Measurements from ENCODE around the gene HK2. TPM values are rescaled to one million over a fixed set of nuclear protein-coding genes. Genes with fewer than 3 reads are reported as not detected.

HK2 gene
- total RNA-seq, 1 donor from 2014 or later, result 46.7 TPM

DNA sequence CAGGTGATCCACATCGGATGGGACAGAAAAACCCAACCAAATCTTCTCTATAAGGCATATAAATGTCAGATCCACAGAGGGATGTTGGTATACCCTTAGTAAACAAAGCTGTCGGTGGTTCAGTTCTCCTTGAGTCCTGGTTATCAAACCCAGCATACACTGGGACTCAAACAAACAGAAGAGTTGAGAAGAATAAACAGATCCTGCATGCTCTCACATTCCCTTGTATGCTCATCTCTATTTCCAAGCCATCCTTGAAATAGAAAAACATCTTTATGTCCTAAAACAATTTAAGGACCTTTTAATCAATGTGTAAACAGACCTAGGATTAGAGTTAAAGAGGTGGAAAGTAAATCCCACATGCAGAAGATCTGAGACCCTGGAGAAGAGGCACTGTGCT, 19.8 kb upstream of the HK2 start:
- Mint-ChIP-seq H3K36me3 (ENCODE audit: low read depth, unreplicated experiment) (no peaks in the 10 kb centered on the region), H3K27ac (ENCODE audit: unreplicated experiment) (no peak overlapping the region), H3K9me3 (ENCODE audit: unreplicated experiment) (no peaks in the 10 kb centered on the region), H3K27me3 (ENCODE audit: low read depth, unreplicated experiment) (peaks cover 14% of the 10 kb centered on the region), H3K4me1 (ENCODE audit: low read depth, unreplicated experiment) (peaks cover 15% of the 10 kb centered on the region), H3K4me3 (ENCODE audit: unreplicated experiment) (no peak overlapping the region)
- Histone ChIP-seq H4K20me1 (ENCODE audit: insufficient read depth, low read length) (no peaks in the 10 kb centered on the region), H3K36me3 (ENCODE audit: insufficient read depth, low read length) (no peaks in the 10 kb centered on the region), H3K4me1 (ENCODE audit: insufficient read depth, low read length) (no peaks in the 10 kb centered on the region), H3K9me3 (ENCODE audit: insufficient read depth, low read depth, low read length) (no peaks in the 10 kb centered on the region), H2AFZ (ENCODE audit: low read depth, low read length) (no peak overlapping the region), H3K4me2 (ENCODE audit: low read length) (no peak overlapping the region), H3K4me3 (ENCODE audit: insufficient read depth, low read depth, low read length) (no peak overlapping the region), H3K27me3 (ENCODE audit: insufficient read depth, low read length) (peaks cover 30% of the 10 kb centered on the region), H3K79me2 (ENCODE audit: insufficient read depth, low read length) (no peaks in the 10 kb centered on the region), H3K27ac (ENCODE audit: low read depth, low read length) (no peak overlapping the region), H3K9ac (ENCODE audit: low read length) (no peak overlapping the region)
- TF ChIP-seq CTCF (IDR thresholded peaks at IDR 0.05; ENCODE audit: insufficient read depth, low read depth, low read length), result no peak
- TF ChIP-seq EZH2 (IDR thresholded peaks at IDR 0.05; ENCODE audit: insufficient read depth, low read length), result no peak
- FAIRE-seq, result no peak
- no peak for DNase-seq (ENCODE audit: low read depth)

GRCh38 chr2:74815941-74816340, 18.0 kb upstream of the HK2 start:
- Histone ChIP-seq H2AFZ (ENCODE audit: low read depth, low read length) (no peak overlapping the region), H3K79me2 (ENCODE audit: insufficient read depth, low read length) (no peaks in the 10 kb centered on the region), H3K27me3 (ENCODE audit: insufficient read depth, low read length) (peaks cover 30% of the 10 kb centered on the region), H3K9me3 (ENCODE audit: insufficient read depth, low read depth, low read length) (no peaks in the 10 kb centered on the region), H3K36me3 (ENCODE audit: insufficient read depth, low read length) (no peaks in the 10 kb centered on the region), H4K20me1 (ENCODE audit: insufficient read depth, low read length) (no peaks in the 10 kb centered on the region), H3K4me2 (ENCODE audit: low read length) (no peak overlapping the region), H3K9ac (ENCODE audit: low read length) (no peak overlapping the region), H3K4me1 (ENCODE audit: insufficient read depth, low read length) (no peaks in the 10 kb centered on the region), H3K4me3 (ENCODE audit: insufficient read depth, low read depth, low read length) (no peak overlapping the region), H3K27ac (ENCODE audit: low read depth, low read length) (no peak overlapping the region)
- Mint-ChIP-seq H3K27ac (ENCODE audit: unreplicated experiment) (no peak overlapping the region), H3K36me3 (ENCODE audit: low read depth, unreplicated experiment) (no peaks in the 10 kb centered on the region), H3K4me3 (ENCODE audit: unreplicated experiment) (no peak overlapping the region), H3K27me3 (ENCODE audit: low read depth, unreplicated experiment) (peaks cover 7% of the 10 kb centered on the region), H3K4me1 (ENCODE audit: low read depth, unreplicated experiment) (peaks cover 15% of the 10 kb centered on the region), H3K9me3 (ENCODE audit: unreplicated experiment) (no peaks in the 10 kb centered on the region)
- DNase-seq (ENCODE audit: low read depth), result no peak
- TF ChIP-seq EZH2 (IDR thresholded peaks at IDR 0.05; ENCODE audit: insufficient read depth, low read length) (no peak), CTCF (IDR thresholded peaks at IDR 0.05; ENCODE audit: insufficient read depth, low read depth, low read length) (no peak)
- no peak for FAIRE-seq

DNA sequence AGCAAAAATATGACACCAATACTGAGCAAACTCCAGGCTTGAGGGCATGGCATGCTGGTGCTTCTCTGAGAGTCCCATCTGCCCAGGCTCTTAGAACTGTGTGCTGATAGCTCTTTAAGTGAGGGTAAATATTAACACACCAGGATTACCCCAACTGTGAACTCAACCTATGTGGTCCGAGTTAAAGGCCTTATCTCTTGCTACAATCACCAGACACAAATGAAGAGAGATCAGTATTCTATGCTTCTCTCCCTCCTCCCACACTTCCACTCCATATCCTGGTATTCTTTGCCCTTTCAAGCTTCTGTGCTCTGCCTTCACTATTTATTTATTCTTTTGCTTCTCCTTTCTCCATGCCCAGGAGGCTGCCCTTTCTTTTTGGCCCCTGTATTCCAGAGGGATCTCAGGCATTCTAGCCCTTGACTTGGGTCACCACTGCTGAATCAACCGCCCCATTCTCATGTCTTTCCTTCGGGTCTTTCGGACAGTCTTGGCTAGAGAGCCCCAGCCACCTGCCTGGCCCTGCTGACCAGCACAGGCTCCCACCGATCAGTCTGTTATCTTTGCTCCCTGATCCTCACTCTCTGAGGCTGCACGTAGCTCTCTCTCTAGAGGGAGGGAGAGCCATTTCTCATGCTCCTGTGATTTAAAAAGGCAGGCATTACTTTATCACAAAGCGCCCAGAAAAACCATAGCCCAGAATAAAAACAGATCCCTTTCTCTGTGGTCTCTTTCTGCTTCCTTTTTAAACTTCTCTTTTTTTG, 17.2 kb upstream of the HK2 start:
- Mint-ChIP-seq H3K4me3 (ENCODE audit: unreplicated experiment) (no peak overlapping the region), H3K4me1 (ENCODE audit: low read depth, unreplicated experiment) (peaks cover 15% of the 10 kb centered on the region), H3K27ac (ENCODE audit: unreplicated experiment) (no peak overlapping the region), H3K36me3 (ENCODE audit: low read depth, unreplicated experiment) (no peaks in the 10 kb centered on the region), H3K27me3 (ENCODE audit: low read depth, unreplicated experiment) (peaks cover under 1% of the 10 kb centered on the region), H3K9me3 (ENCODE audit: unreplicated experiment) (no peaks in the 10 kb centered on the region)
- H3K9me3 ChIP-seq (ENCODE audit: insufficient read depth, low read depth, low read length), result no peaks in the 10 kb centered on the region
- no peak overlapping the region for H3K9ac ChIP-seq (ENCODE audit: low read length)
- H3K27ac ChIP-seq (ENCODE audit: low read depth, low read length), result no peak overlapping the region
- no peaks in the 10 kb centered on the region for H3K4me1 ChIP-seq (ENCODE audit: insufficient read depth, low read length)
- H2AFZ ChIP-seq (ENCODE audit: low read depth, low read length), result no peak overlapping the region
- no peak overlapping the region for H3K4me2 ChIP-seq (ENCODE audit: low read length)
- no peaks in the 10 kb centered on the region for H4K20me1 ChIP-seq (ENCODE audit: insufficient read depth, low read length)
- no peaks in the 10 kb centered on the region for H3K36me3 ChIP-seq (ENCODE audit: insufficient read depth, low read length)
- no peaks in the 10 kb centered on the region for H3K79me2 ChIP-seq (ENCODE audit: insufficient read depth, low read length)
- TF ChIP-seq EZH2 (IDR thresholded peaks at IDR 0.05; ENCODE audit: insufficient read depth, low read length) (no peak), CTCF (IDR thresholded peaks at IDR 0.05; ENCODE audit: insufficient read depth, low read depth, low read length) (no peak)
- DNase-seq (ENCODE audit: low read depth) (no peak), FAIRE-seq (no peak)
- H3K4me3 ChIP-seq (ENCODE audit: insufficient read depth, low read depth, low read length), result no peak overlapping the region
- H3K27me3 ChIP-seq (ENCODE audit: insufficient read depth, low read length), result peaks cover 25% of the 10 kb centered on the region
